GM12874 (cell line): ENCODE data around the gene IL15.

Experiments
- CTCF ChIP-seq: IDR thresholded peaks from 2 replicates; pipeline ENCODE4 v1.5.1; 2011; ENCODE audit warnings: low read depth, mild to moderate bottlenecking, control low read depth, low read length, moderate library complexity; ENCODE audit not compliant: insufficient read depth

IL15 gene

GRCh38 chr4:141759796-141760425 lies 123.5 kb downstream of the IL15 start:
- no peak for TF ChIP-seq CTCF

GRCh38 chr4:141761926-141762325 lies 125.5 kb downstream of the IL15 start:
- no peak for TF ChIP-seq CTCF

GRCh38 chr4:141763374-141763773 lies 127.0 kb downstream of the IL15 start:
- TF ChIP-seq CTCF, result no peak

GRCh38 chr4:141768954-141769353 lies 132.6 kb downstream of the IL15 start:
- no peak for TF ChIP-seq CTCF

GRCh38 chr4:141771889-141772830 lies 135.8 kb downstream of the IL15 start:
- no peak for TF ChIP-seq CTCF

GRCh38 chr4:141772838-141773237 lies 136.5 kb downstream of the IL15 start:
- no peak for TF ChIP-seq CTCF

GRCh38 chr4:141782205-141782604 lies 145.8 kb downstream of the IL15 start:
- no peak for TF ChIP-seq CTCF
